ENCODE results near the gene CDH16.

GRCh38 chr16:66871840-66872239, 46.8 kb downstream of the CDH16 start:
- TF ChIP-seq, protein P1, sequence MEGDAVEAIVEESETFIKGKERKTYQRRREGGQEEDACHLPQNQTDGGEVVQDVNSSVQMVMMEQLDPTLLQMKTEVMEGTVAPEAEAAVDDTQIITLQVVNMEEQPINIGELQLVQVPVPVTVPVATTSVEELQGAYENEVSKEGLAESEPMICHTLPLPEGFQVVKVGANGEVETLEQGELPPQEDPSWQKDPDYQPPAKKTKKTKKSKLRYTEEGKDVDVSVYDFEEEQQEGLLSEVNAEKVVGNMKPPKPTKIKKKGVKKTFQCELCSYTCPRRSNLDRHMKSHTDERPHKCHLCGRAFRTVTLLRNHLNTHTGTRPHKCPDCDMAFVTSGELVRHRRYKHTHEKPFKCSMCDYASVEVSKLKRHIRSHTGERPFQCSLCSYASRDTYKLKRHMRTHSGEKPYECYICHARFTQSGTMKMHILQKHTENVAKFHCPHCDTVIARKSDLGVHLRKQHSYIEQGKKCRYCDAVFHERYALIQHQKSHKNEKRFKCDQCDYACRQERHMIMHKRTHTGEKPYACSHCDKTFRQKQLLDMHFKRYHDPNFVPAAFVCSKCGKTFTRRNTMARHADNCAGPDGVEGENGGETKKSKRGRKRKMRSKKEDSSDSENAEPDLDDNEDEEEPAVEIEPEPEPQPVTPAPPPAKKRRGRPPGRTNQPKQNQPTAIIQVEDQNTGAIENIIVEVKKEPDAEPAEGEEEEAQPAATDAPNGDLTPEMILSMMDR (IDR thresholded peaks at IDR 0.05) = no peak
- peak; percentile 48 for TF ChIP-seq POLR2A (IDR thresholded peaks at IDR 0.05)
- TF ChIP-seq POLR2AphosphoS5 (IDR thresholded peaks at IDR 0.05) = peak in 2 of 3 donors; percentile 57 to 65
- TF ChIP-seq EP300 (IDR thresholded peaks at IDR 0.05; ENCODE audit: low read depth) = no peak
